ENCODE measurements around the gene IFNAR2. TPM values are rescaled to one million over a fixed set of nuclear protein-coding genes. Genes with fewer than 3 reads are reported as not detected.

Gene IFNAR2
- total and polyA plus RNA-seq, 7 donors = 3.3 to 10.0 (median 4.2) TPM

DNA sequence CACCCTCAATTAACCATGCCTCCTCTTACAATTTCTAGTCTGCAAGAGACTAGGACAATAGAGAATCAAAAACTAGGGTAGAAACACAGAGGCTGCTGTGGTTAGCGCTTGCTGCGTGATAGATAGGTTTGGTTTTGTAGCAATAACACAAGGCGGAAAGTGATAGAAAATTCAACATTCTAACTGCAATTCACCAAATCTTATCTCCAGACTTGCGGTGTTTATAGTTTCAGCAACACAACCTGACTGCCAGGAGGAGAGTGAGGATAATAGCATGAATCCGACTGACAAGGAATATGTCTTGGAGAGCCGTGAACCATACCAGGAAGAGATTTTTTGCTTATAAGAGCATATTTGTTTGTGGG is 30.7 kb upstream of the IFNAR2 start:
- intact Hi-C loops (cut with DNase I) = loop anchor here (2.0 to 10.0 kb wide), 7 partner anchors 72 to 367 kb away; no protein-coding TSS in a partner anchor
- no peaks in the 10 kb centered on the region for H3K36me3 ChIP-seq (ENCODE audit: insufficient read depth in 1 of 2, low read depth in 1 of 2)
- DNase-seq (no peak), ATAC-seq (no peak)
- H3K9me3 ChIP-seq = no peaks in the 10 kb centered on the region
- peak overlapping the region; percentile 69 for H3K27ac ChIP-seq
- peaks cover 20% of the 10 kb centered on the region for H3K4me1 ChIP-seq
- no peaks in the 10 kb centered on the region for H3K27me3 ChIP-seq (ENCODE audit: insufficient read depth in 3 of 3, low read length in 2 of 3)
- TF ChIP-seq, protein P1, sequence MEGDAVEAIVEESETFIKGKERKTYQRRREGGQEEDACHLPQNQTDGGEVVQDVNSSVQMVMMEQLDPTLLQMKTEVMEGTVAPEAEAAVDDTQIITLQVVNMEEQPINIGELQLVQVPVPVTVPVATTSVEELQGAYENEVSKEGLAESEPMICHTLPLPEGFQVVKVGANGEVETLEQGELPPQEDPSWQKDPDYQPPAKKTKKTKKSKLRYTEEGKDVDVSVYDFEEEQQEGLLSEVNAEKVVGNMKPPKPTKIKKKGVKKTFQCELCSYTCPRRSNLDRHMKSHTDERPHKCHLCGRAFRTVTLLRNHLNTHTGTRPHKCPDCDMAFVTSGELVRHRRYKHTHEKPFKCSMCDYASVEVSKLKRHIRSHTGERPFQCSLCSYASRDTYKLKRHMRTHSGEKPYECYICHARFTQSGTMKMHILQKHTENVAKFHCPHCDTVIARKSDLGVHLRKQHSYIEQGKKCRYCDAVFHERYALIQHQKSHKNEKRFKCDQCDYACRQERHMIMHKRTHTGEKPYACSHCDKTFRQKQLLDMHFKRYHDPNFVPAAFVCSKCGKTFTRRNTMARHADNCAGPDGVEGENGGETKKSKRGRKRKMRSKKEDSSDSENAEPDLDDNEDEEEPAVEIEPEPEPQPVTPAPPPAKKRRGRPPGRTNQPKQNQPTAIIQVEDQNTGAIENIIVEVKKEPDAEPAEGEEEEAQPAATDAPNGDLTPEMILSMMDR (IDR thresholded peaks at IDR 0.05) = no peak
- H3K4me3 ChIP-seq = no peak overlapping the region
- WGBS, 3 donors = 75 to 83% (median 79%) methylated on average over 6 of the region's 6 CpGs

DNA sequence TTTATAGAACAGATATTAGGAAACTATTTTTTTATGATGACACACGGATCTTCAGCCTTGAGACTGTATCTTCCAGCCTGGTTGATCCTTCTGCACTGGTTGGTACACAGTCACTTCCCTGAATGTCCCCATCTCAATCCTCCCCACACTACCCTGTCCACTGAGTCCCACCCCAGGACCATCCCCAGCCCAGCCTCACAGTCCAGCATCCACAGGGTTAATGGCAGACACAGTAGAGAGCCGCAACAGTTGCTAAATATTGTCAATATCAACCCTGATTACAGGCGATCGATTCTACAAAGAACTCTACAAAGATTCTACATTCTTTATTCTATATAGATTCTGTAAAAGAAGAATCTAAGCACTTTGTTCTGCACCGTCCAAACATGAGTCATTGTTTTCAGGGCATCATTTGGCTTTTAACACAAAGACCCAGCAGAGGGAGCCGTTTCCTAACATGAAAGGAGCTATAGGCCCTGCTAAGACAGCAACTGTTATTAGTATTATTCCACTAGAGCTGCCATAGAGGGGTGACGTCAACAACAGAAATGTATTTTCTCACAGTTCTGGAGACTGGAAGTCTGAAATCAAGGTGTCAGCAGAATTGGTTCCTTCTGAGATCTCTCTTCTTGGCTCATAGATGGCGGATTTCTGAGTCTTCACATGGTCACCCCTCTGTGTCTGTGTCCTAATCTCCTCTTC is 30.1 kb upstream of the IFNAR2 start:
- Histone ChIP-seq H3K27me3 (ENCODE audit: insufficient read depth in 3 of 3, low read length in 2 of 3) (no peaks in the 10 kb centered on the region), H3K36me3 (ENCODE audit: insufficient read depth in 1 of 2, low read depth in 1 of 2) (no peaks in the 10 kb centered on the region), H3K9me3 (no peaks in the 10 kb centered on the region), H3K27ac (peak overlapping the region; percentile 69), H3K4me1 (peaks cover 21% of the 10 kb centered on the region), H3K4me3 (no peak overlapping the region)
- DNase-seq = peak; percentile 43 to 61
- peak; percentile 85 to 92 (median 86) for ATAC-seq
- intact Hi-C loops (cut with DNase I) = loop anchor here (2.0 to 10.0 kb wide), 10 partner anchors 72 to 408 kb away; no protein-coding TSS in a partner anchor
- 19 to 29% (median 20%) methylated on average over 8 of the region's 8 CpGs for WGBS, 3 donors
- TF ChIP-seq, protein P1 (IDR thresholded peaks at IDR 0.05) = peak; percentile 81

DNA sequence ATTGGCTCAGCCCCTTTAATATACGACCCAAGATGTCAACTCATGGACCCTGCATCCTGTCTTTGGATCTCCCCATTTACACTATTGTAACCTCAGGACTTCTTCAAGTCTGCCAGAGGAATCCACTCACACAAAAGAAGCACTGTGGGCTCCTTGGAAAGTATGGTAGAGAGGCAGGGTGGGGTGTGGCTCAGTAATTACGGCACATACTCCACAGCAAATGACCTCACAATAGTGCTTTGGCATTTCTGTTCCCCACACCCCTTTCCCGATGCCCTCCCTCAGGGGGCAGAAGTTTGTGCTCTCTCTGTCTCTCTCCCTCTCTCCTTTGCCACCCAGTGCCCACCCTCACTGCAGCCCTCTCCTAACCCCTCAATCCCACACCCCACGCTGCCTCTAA is 27.8 kb upstream of the IFNAR2 start:
- H3K36me3 ChIP-seq (ENCODE audit: insufficient read depth in 1 of 2, low read depth in 1 of 2) = no peaks in the 10 kb centered on the region
- DNase-seq (no peak), ATAC-seq (no peak)
- no peaks in the 10 kb centered on the region for H3K27me3 ChIP-seq (ENCODE audit: insufficient read depth in 3 of 3, low read length in 2 of 3)
- TF ChIP-seq, protein P1 (IDR thresholded peaks at IDR 0.05) = no peak
- H3K9me3 ChIP-seq = no peaks in the 10 kb centered on the region
- 70 to 82% (median 79%) methylated on average over 4 of the region's 4 CpGs for WGBS, 3 donors
- H3K4me1 ChIP-seq = peaks cover 18% of the 10 kb centered on the region
- intact Hi-C loops (cut with DNase I) = loop anchor here (5.0 kb wide), 3 partner anchors 170 to 405 kb away; no protein-coding TSS in a partner anchor
- no peak overlapping the region for H3K4me3 ChIP-seq
- no peak overlapping the region for H3K27ac ChIP-seq

DNA sequence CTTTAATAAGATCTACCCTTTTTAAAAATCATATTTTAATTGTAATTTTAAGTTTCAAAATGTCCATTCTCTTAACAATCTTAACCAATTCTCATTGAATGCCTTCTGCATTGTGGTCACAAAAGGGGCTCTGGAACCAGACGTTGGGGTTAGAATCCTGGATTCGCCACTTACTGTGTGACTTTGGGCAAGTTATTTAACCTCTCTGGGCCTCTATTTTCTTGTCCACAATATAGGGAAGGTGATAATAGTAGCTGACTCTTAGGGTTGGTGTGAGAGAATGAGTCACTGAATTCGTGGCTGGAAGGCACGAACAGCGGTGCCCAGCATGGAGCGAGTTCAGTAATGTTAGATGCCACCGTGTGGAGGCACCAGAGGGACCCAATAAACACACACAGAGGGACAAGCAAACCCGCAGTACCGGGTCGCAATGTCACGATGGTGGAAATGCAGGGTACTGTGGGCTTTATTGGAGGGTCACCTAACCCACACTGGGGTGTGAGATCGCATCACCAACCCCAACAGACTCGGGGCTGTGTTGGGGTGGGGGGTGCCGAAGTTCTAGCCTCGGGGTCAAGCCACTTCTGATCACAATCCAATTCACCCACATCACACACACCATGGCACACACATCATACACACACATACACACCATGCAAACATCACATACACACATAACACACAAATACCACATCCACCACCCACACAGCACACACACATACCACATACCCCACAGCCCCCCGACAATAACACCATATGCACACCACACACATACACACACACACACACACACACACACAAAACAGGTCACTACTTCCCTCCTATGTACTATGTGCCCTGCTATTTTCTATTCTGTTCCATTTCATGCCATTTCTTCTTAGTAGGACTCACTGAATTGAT is 27.0 kb upstream of the IFNAR2 start:
- no peaks in the 10 kb centered on the region for H3K9me3 ChIP-seq
- no peak overlapping the region for H3K4me3 ChIP-seq
- H3K36me3 ChIP-seq (ENCODE audit: insufficient read depth in 1 of 2, low read depth in 1 of 2) = no peaks in the 10 kb centered on the region
- DNase-seq (no peak), ATAC-seq (no peak)
- intact Hi-C loops (cut with DNase I) = loop anchor here (5.0 kb wide), 3 partner anchors 170 to 405 kb away; no protein-coding TSS in a partner anchor
- 72 to 88% (median 84%) methylated on average over 16 of the region's 16 CpGs for WGBS, 3 donors
- peaks cover 18% of the 10 kb centered on the region for H3K4me1 ChIP-seq
- H3K27ac ChIP-seq = no peak overlapping the region
- TF ChIP-seq, protein P1 (IDR thresholded peaks at IDR 0.05) = no peak
- no peaks in the 10 kb centered on the region for H3K27me3 ChIP-seq (ENCODE audit: insufficient read depth in 3 of 3, low read length in 2 of 3)

All from psoas muscle (tissue), 8 donors.